WTC11 (cell line): Measurements from ENCODE around the gene RUSF1. TPM values are rescaled to one million over a fixed set of nuclear protein-coding genes. Genes with fewer than 3 reads are reported as not detected.

Source experiments
- ATAC-seq: fragments of 200-7000 bp; cut with Tn5 transposase; 2 replicates; pipeline ENCODE4 v1.10.0; 2021; ENCODE audit warnings: mild to moderate bottlenecking, moderate library complexity
- CTCF ChIA-PET: fragments of 300-600 bp; sonication (Branson Sonifier 250); formaldehyde crosslinking; loops from one replicate; lab custom pipeline; 2021; ENCODE audit warnings: antibody characterized with exemption; lab: Charles Lee
- POLR2A ChIA-PET: fragments of 350-600 bp; sonication (Branson Sonifier 250); formaldehyde crosslinking; loops from one replicate; lab custom pipeline; 2021; ENCODE audit warnings: antibody characterized with exemption; lab: Charles Lee
- DNase-seq: peaks from one replicate; pipeline ENCODE4 v3.0.0; 2021; ENCODE audit warnings: low spot score
- H3K27ac Mint-ChIP-seq: 2 replicates; pipeline ENCODE4 v1.8.0; 2021; ENCODE audit warnings: mixed read lengths
- H3K27me3 Mint-ChIP-seq: 2 replicates; pipeline ENCODE4 v1.8.0; 2021; ENCODE audit warnings: low read depth, mild to moderate bottlenecking, moderate library complexity, mixed read lengths
- H3K36me3 Mint-ChIP-seq: 2 replicates; pipeline ENCODE4 v1.8.0; 2021; ENCODE audit warnings: mixed read lengths
- H3K4me1 Mint-ChIP-seq: 2 replicates; pipeline ENCODE4 v1.8.0; 2022; ENCODE audit warnings: mixed read lengths
- H3K4me3 Mint-ChIP-seq: 2 replicates; pipeline ENCODE4 v1.8.0; 2021; ENCODE audit warnings: mild to moderate bottlenecking, moderate library complexity, mixed read lengths
- H3K9me3 Mint-ChIP-seq: 2 replicates; pipeline ENCODE4 v1.8.0; 2021; ENCODE audit warnings: mixed read lengths
- CDX4 ChIP-seq: fragments of 250-450 bp; sonication (Bioruptor Pico); IDR thresholded peaks from 2 replicates; pipeline ENCODE4 v1.9.0; 2021; ENCODE audit warnings: moderate library complexity, mild to moderate bottlenecking, inconsistent platforms, borderline replicate concordance
- CREB1 ChIP-seq: sonication (generic); formaldehyde crosslinking; IDR thresholded peaks from 2 replicates; pipeline ENCODE4 v1.8.0; 2023; ENCODE audit warnings: mild to moderate bottlenecking, missing genetic modification reagents
- CTCF ChIP-seq: fragments of 200-600 bp; IDR thresholded peaks from 2 replicates; pipeline ENCODE4 v1.8.0; 2022; ENCODE audit warnings: antibody characterized with exemption
- ELF4 ChIP-seq: sonication (generic); formaldehyde crosslinking; IDR thresholded peaks from 2 replicates; pipeline ENCODE4 v1.8.1; 2022; ENCODE audit warnings: low read depth, mild to moderate bottlenecking, moderate library complexity, missing genetic modification reagents
- IRF2 ChIP-seq: sonication (generic); formaldehyde crosslinking; IDR thresholded peaks from 2 replicates; pipeline ENCODE4 v1.8.0; 2022; ENCODE audit warnings: low read depth, missing genetic modification reagents, borderline replicate concordance
- JUN ChIP-seq: sonication (generic); formaldehyde crosslinking; IDR thresholded peaks from 2 replicates; pipeline ENCODE4 v1.8.0; 2023; ENCODE audit warnings: mild to moderate bottlenecking, missing genetic modification reagents
- KAT7 ChIP-seq: sonication (generic); formaldehyde crosslinking; IDR thresholded peaks from 2 replicates; pipeline ENCODE4 v1.8.1; 2023; ENCODE audit warnings: missing genetic modification reagents, mild to moderate bottlenecking, borderline replicate concordance
- MLX ChIP-seq: sonication (generic); formaldehyde crosslinking; IDR thresholded peaks from 2 replicates; pipeline ENCODE4 v1.8.1; 2023; ENCODE audit warnings: mild to moderate bottlenecking, missing genetic modification reagents, moderate library complexity
- NFYB ChIP-seq: sonication (generic); formaldehyde crosslinking; conservative IDR thresholded peaks from 2 replicates; pipeline ENCODE4 v1.8.0; 2022; ENCODE audit warnings: low read depth, missing genetic modification reagents
- RELA ChIP-seq: sonication (generic); formaldehyde crosslinking; IDR thresholded peaks from 2 replicates; pipeline ENCODE4 v1.8.1; 2022; ENCODE audit warnings: missing genetic modification reagents, mild to moderate bottlenecking, borderline replicate concordance
- STAT6 ChIP-seq: sonication (generic); formaldehyde crosslinking; conservative IDR thresholded peaks from 2 replicates; pipeline ENCODE4 v1.8.1; 2023; ENCODE audit warnings: mild to moderate bottlenecking, low read depth, missing genetic modification reagents, moderate library complexity
- TP53 ChIP-seq: sonication (generic); formaldehyde crosslinking; IDR thresholded peaks from 2 replicates; pipeline ENCODE4 v1.8.1; 2023; ENCODE audit warnings: mild to moderate bottlenecking, missing genetic modification reagents
- ZNF423 ChIP-seq: fragments of 250-450 bp; sonication (Bioruptor Pico); IDR thresholded peaks from 2 replicates; pipeline ENCODE4 v2.1.2; 2022; ENCODE audit warnings: mild to moderate bottlenecking, moderate library complexity
- total RNA-seq: library from RNA; stranded (reverse); gene quantifications from 3 replicates; pipeline ENCODE4 v1.2.3, GENCODE V29; 2021
- TF ChIP-seq, protein P1 (sequence below): sonication (generic); formaldehyde crosslinking; IDR thresholded peaks from 2 replicates; pipeline ENCODE4 v1.8.1; 2022; ENCODE audit warnings: mild to moderate bottlenecking, moderate library complexity, missing genetic modification reagents
- TF ChIP-seq, protein P2 (sequence below): fragments of 250-450 bp; sonication (Bioruptor Pico); IDR thresholded peaks from 2 replicates; pipeline ENCODE4 v1.9.0; 2021; ENCODE audit warnings: mild to moderate bottlenecking
- TF ChIP-seq, protein P3 (sequence below): sonication (generic); formaldehyde crosslinking; IDR thresholded peaks from 2 replicates; pipeline ENCODE4 v1.8.1; 2022; ENCODE audit warnings: low read depth, mild to moderate bottlenecking, moderate library complexity, missing genetic modification reagents, borderline replicate concordance

RUSF1 gene
- total RNA-seq, 1 experiment from 2014 or later: 35.9 TPM

DNA sequence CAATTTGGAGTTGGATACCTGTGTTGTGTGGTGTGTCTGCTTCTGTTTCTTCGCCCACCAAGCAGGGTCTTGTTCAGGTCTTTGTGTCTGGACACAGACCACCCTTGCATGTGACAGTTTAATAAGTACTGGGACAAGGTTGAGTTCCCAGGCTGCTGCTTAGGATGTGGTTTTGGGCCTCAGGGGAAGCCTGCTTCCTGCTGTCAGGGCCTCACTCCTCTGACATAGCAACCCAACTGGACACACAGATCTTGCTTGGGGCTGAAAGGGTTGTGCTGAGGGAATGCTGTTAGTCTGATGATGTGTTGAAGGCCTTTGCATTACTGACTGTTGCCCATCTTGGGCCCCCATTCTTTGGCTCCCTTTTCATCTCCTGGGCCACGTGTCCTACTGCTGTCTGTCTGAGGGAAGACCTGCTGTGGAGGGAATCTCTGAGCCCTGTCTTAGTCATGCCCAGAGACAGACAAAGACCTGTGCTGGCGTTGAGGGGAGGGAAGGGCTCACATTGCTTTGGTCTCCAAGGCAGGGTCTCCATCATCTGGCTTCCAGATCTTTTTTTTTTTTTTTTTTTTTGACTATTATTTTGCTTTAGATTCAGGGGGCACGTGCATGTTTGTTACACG lies 40.9 kb downstream of the RUSF1 start:
- ChIA-PET CTCF (no interaction called here), POLR2A (no interaction called here)
- H3K27me3 Mint-ChIP-seq: peaks cover 17% of the 10 kb centered on the region
- peaks cover 7% of the 10 kb centered on the region for H3K4me1 Mint-ChIP-seq
- no peak for DNase-seq
- no peak for TF ChIP-seq CDX4 (CRISPR knock-in tag)
- TF ChIP-seq, protein P1, sequence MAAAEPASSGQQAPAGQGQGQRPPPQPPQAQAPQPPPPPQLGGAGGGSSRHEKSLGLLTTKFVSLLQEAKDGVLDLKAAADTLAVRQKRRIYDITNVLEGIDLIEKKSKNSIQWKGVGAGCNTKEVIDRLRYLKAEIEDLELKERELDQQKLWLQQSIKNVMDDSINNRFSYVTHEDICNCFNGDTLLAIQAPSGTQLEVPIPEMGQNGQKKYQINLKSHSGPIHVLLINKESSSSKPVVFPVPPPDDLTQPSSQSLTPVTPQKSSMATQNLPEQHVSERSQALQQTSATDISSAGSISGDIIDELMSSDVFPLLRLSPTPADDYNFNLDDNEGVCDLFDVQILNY: no peak
- no peak for TF ChIP-seq MLX (CRISPR knock-in tag)
- no peak for TF ChIP-seq JUN (CRISPR knock-in tag)
- no peak for TF ChIP-seq KAT7
- no peak for TF ChIP-seq IRF2 (CRISPR knock-in tag)
- no peak for TF ChIP-seq CREB1 (CRISPR knock-in tag)
- TF ChIP-seq, protein P2, sequence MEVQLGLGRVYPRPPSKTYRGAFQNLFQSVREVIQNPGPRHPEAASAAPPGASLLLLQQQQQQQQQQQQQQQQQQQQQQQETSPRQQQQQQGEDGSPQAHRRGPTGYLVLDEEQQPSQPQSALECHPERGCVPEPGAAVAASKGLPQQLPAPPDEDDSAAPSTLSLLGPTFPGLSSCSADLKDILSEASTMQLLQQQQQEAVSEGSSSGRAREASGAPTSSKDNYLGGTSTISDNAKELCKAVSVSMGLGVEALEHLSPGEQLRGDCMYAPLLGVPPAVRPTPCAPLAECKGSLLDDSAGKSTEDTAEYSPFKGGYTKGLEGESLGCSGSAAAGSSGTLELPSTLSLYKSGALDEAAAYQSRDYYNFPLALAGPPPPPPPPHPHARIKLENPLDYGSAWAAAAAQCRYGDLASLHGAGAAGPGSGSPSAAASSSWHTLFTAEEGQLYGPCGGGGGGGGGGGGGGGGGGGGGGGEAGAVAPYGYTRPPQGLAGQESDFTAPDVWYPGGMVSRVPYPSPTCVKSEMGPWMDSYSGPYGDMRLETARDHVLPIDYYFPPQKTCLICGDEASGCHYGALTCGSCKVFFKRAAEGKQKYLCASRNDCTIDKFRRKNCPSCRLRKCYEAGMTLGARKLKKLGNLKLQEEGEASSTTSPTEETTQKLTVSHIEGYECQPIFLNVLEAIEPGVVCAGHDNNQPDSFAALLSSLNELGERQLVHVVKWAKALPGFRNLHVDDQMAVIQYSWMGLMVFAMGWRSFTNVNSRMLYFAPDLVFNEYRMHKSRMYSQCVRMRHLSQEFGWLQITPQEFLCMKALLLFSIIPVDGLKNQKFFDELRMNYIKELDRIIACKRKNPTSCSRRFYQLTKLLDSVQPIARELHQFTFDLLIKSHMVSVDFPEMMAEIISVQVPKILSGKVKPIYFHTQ (CRISPR knock-in tag): no peak
- no peak for TF ChIP-seq ZNF423 (CRISPR knock-in tag)
- TF ChIP-seq ELF4 (CRISPR knock-in tag): no peak
- TF ChIP-seq TP53 (CRISPR knock-in tag): no peak
- no peak for TF ChIP-seq STAT6
- TF ChIP-seq RELA: no peak
- TF ChIP-seq CTCF: no peak
- peaks cover 15% of the 10 kb centered on the region; the same call in 1 of the 2 replicates for H3K36me3 Mint-ChIP-seq
- ATAC-seq: no peak
- no peaks in the 10 kb centered on the region for H3K9me3 Mint-ChIP-seq
- no peak overlapping the region for H3K4me3 Mint-ChIP-seq
- no peak overlapping the region for H3K27ac Mint-ChIP-seq

DNA sequence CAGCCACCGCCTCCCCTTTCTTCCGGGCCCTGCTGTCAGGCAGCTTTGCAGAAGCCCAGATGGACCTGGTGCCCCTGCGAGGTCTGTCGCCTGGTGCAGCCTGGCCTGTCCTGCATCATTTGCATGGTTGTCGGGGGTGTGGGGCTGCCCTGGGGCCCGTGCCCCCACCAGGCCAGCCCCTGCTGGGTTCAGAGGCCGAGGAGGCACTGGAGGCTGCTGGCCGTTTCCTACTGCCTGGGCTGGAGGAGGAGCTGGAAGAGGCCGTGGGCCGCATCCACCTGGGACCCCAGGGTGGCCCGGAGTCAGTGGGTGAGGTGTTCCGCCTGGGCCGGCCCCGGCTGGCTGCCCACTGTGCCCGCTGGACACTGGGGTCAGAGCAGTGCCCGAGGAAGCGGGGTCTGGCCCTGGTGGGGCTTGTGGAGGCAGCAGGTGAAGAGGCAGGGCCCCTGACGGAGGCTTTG lies 41.8 kb downstream of the RUSF1 start:
- Mint-ChIP-seq H3K36me3 (peaks cover 15% of the 10 kb centered on the region; the same call in 1 of the 2 replicates), H3K27ac (no peak overlapping the region), H3K9me3 (no peaks in the 10 kb centered on the region), H3K4me3 (no peak overlapping the region), H3K27me3 (peaks cover 12% of the 10 kb centered on the region), H3K4me1 (peaks cover 5% of the 10 kb centered on the region)
- TF ChIP-seq, protein P3, sequence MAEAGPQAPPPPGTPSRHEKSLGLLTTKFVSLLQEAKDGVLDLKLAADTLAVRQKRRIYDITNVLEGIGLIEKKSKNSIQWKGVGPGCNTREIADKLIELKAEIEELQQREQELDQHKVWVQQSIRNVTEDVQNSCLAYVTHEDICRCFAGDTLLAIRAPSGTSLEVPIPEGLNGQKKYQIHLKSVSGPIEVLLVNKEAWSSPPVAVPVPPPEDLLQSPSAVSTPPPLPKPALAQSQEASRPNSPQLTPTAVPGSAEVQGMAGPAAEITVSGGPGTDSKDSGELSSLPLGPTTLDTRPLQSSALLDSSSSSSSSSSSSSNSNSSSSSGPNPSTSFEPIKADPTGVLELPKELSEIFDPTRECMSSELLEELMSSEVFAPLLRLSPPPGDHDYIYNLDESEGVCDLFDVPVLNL (CRISPR knock-in tag): no peak
- no peak for TF ChIP-seq JUN (CRISPR knock-in tag)
- TF ChIP-seq NFYB (CRISPR knock-in tag): no peak
- POLR2A ChIA-PET: no interaction called here
- DNase-seq (no peak), ATAC-seq (no peak)
- CTCF ChIA-PET: interaction anchor here (0.6 kb wide), 1 partner anchor 62 kb away, joined by 3 read pairs; no protein-coding TSS in a partner anchor
